SK-N-SH treated with all-trans-retinoic acid at 6 μM for 48 hours (cell line): ENCODE results near the gene MAST4.

Source experiments
- ATAC-seq: fragments of 200-7000 bp; cut with Tn5 transposase; 3 replicates; pipeline ENCODE4 v1.9.1; 2020; ENCODE audit warnings: mild to moderate bottlenecking, moderate library complexity
- ARNTL ChIP-seq: fragments of 450-650 bp; formaldehyde crosslinking; IDR thresholded peaks from 2 replicates; pipeline ENCODE4 v1.5.0; 2020; ENCODE audit warnings: low read depth, mild to moderate bottlenecking, moderate library complexity, borderline replicate concordance
- BACH2 ChIP-seq: fragments of 250-450 bp; sonication (Bioruptor Pico); IDR thresholded peaks from 2 replicates; pipeline ENCODE4 v1.9.0; 2021; ENCODE audit warnings: mild to moderate bottlenecking, borderline replicate concordance
- CREB5 ChIP-seq: fragments of 250-450 bp; sonication (Bioruptor Pico); IDR thresholded peaks from 2 replicates; pipeline ENCODE4 v1.5.1; 2020; ENCODE audit warnings: low read depth, mild to moderate bottlenecking, moderate library complexity
- CSDC2 ChIP-seq: fragments of 250-450 bp; sonication (Bioruptor Pico); IDR thresholded peaks from 2 replicates; pipeline ENCODE4 v1.5.0; 2020; ENCODE audit warnings: mild to moderate bottlenecking, moderate library complexity
- CSRNP3 ChIP-seq: fragments of 250-450 bp; sonication (Bioruptor Pico); IDR thresholded peaks from 2 replicates; pipeline ENCODE4 v1.5.1; 2021; ENCODE audit warnings: mild to moderate bottlenecking, moderate library complexity
- ESRRG ChIP-seq: fragments of 250-450 bp; sonication (Bioruptor Pico); IDR thresholded peaks from 2 replicates; pipeline ENCODE4 v1.6.1; 2021; ENCODE audit warnings: mild to moderate bottlenecking
- GLIS3 ChIP-seq: fragments of 250-450 bp; sonication (Bioruptor Pico); IDR thresholded peaks from 2 replicates; pipeline ENCODE4 v1.5.0; 2020; ENCODE audit warnings: mild to moderate bottlenecking, moderate library complexity
- ISL1 ChIP-seq: fragments of 250-450 bp; sonication (Bioruptor Pico); IDR thresholded peaks from 2 replicates; pipeline ENCODE4 v2.1.2; 2022; ENCODE audit warnings: mild to moderate bottlenecking, moderate library complexity
- POU6F1 ChIP-seq: fragments of 250-450 bp; sonication (Bioruptor Pico); IDR thresholded peaks from 2 replicates; pipeline ENCODE4 v1.8.0; 2021; ENCODE audit warnings: low read depth, mild to moderate bottlenecking, moderate library complexity, borderline replicate concordance
- PPARA ChIP-seq: fragments of 250-450 bp; sonication (Bioruptor Pico); IDR thresholded peaks from 2 replicates; pipeline ENCODE4 v1.5.0; 2020; ENCODE audit warnings: mild to moderate bottlenecking, borderline replicate concordance
- RARB ChIP-seq: fragments of 250-450 bp; sonication (Bioruptor Pico); IDR thresholded peaks from 2 replicates; pipeline ENCODE4 v1.8.0; 2021; ENCODE audit warnings: mild to moderate bottlenecking, moderate library complexity
- SNAI2 ChIP-seq: fragments of 250-450 bp; sonication (Bioruptor Pico); IDR thresholded peaks from 2 replicates; pipeline ENCODE4 v1.5.0; 2020; ENCODE audit warnings: mild to moderate bottlenecking, moderate library complexity
- TCF4 ChIP-seq: fragments of 250-450 bp; sonication (Bioruptor Pico); IDR thresholded peaks from 2 replicates; pipeline ENCODE4 v1.8.0; 2021; ENCODE audit warnings: mild to moderate bottlenecking, moderate library complexity, borderline replicate concordance
- TOX ChIP-seq: fragments of 250-450 bp; sonication (Bioruptor Pico); IDR thresholded peaks from 2 replicates; pipeline ENCODE4 v1.8.0; 2021; ENCODE audit warnings: mild to moderate bottlenecking, moderate library complexity, borderline replicate concordance
- TSHZ2 ChIP-seq: fragments of 250-450 bp; sonication (Bioruptor Pico); IDR thresholded peaks from 2 replicates; pipeline ENCODE4 v1.5.0; 2020; ENCODE audit warnings: mild to moderate bottlenecking, moderate library complexity
- ZC3H10 ChIP-seq: fragments of 250-450 bp; sonication (Bioruptor Pico); IDR thresholded peaks from 2 replicates; pipeline ENCODE4 v1.5.1; 2021; ENCODE audit warnings: mild to moderate bottlenecking, moderate library complexity
- ZFP3 ChIP-seq: fragments of 250-450 bp; sonication (Bioruptor Pico); IDR thresholded peaks from 2 replicates; pipeline ENCODE4 v1.5.0; 2020; ENCODE audit warnings: mild to moderate bottlenecking, moderate library complexity
- ZFP30 ChIP-seq: fragments of 450-650 bp; formaldehyde crosslinking; IDR thresholded peaks from 2 replicates; pipeline ENCODE4 v1.5.0; 2022; ENCODE audit warnings: mild to moderate bottlenecking, moderate library complexity
- ZNF565 ChIP-seq: fragments of 450-650 bp; formaldehyde crosslinking; conservative IDR thresholded peaks from 2 replicates; pipeline ENCODE4 v1.5.0; 2020; ENCODE audit warnings: low read depth, mild to moderate bottlenecking, moderate library complexity
- ZNF8 ChIP-seq: fragments of 450-650 bp; formaldehyde crosslinking; IDR thresholded peaks from 2 replicates; pipeline ENCODE4 v1.5.0; 2020; ENCODE audit warnings: mild to moderate bottlenecking, moderate library complexity

MAST4 gene

GRCh38 chr5:67189079-67189354, 592.8 kb downstream of the MAST4 start:
- no peak for ATAC-seq
- TF ChIP-seq ZNF565 (CRISPR knock-in tag) (no peak), CREB5 (no peak), ESRRG (CRISPR knock-in tag) (no peak), CSDC2 (CRISPR knock-in tag) (no peak), POU6F1 (CRISPR knock-in tag) (no peak), TSHZ2 (no peak), SNAI2 (CRISPR knock-in tag) (no peak)

GRCh38 chr5:67189931-67190330, 593.7 kb downstream of the MAST4 start:
- ATAC-seq, result no peak
- TF ChIP-seq ZC3H10 (CRISPR knock-in tag) (no peak), ZFP30 (CRISPR knock-in tag) (no peak)

GRCh38 chr5:67190410-67190809, 594.2 kb downstream of the MAST4 start:
- no peak for ATAC-seq
- TF ChIP-seq ZNF565 (CRISPR knock-in tag) (no peak), GLIS3 (no peak), ARNTL (CRISPR knock-in tag) (no peak), SNAI2 (CRISPR knock-in tag) (no peak), TSHZ2 (no peak), BACH2 (CRISPR knock-in tag) (no peak), ISL1 (CRISPR knock-in tag) (no peak), ZFP30 (CRISPR knock-in tag) (no peak), ESRRG (CRISPR knock-in tag) (no peak), CSRNP3 (CRISPR knock-in tag) (no peak), PPARA (no peak)

- no peak for ATAC-seq
Measured at GRCh38 chr5:67190861-67191260, 594.7 kb downstream of the MAST4 start.

More at GRCh38 chr5:67190861-67191260, 594.7 kb downstream of the MAST4 start:
- TF ChIP-seq RARB (CRISPR knock-in tag), result no peak
- TF ChIP-seq ESRRG (CRISPR knock-in tag), result no peak
- TF ChIP-seq TSHZ2, result no peak
- TF ChIP-seq CSRNP3 (CRISPR knock-in tag), result no peak
- TF ChIP-seq ZNF565 (CRISPR knock-in tag), result no peak
- TF ChIP-seq ZFP3 (CRISPR knock-in tag), result no peak
- no peak for TF ChIP-seq ZNF8 (CRISPR knock-in tag)
- TF ChIP-seq TOX, result no peak
- no peak for TF ChIP-seq TCF4
- no peak for TF ChIP-seq BACH2 (CRISPR knock-in tag)
- TF ChIP-seq PPARA, result no peak
- TF ChIP-seq, all 23 proteins: peak for 0
